Subcutaneous abdominal adipose tissue (tissue), 5 donors: ENCODE results near the gene ENPP4.

Experiments used
- H3K27ac ChIP-seq: one replicate; pipeline ENCODE4 v1.7.0; 2013; ENCODE audit warnings: low read depth, mild to moderate bottlenecking, inconsistent platforms, low read length, moderate library complexity
- H3K27me3 ChIP-seq, 5 donors: one replicate each; pipeline ENCODE4 v1.7.0; 2013; ENCODE audit warnings: low read length in 5 of 5, inconsistent platforms in 1 of 5; ENCODE audit not compliant: control insufficient read depth in 5 of 5, insufficient read depth in 4 of 5
- H3K36me3 ChIP-seq, 5 donors: one replicate each; pipeline ENCODE4 v1.7.0; 2013; ENCODE audit warnings: low read length in 5 of 5; ENCODE audit not compliant: control insufficient read depth in 5 of 5, insufficient read depth in 5 of 5
- H3K4me1 ChIP-seq, 5 donors: one replicate each; pipeline ENCODE4 v1.7.0; 2013; ENCODE audit warnings: low read length in 5 of 5, mild to moderate bottlenecking in 3 of 5, moderate library complexity in 1 of 5; ENCODE audit not compliant: control insufficient read depth in 5 of 5, insufficient read depth in 5 of 5
- H3K4me3 ChIP-seq, 5 donors: one replicate each; pipeline ENCODE4 v1.7.0; 2013; ENCODE audit warnings: low read length in 5 of 5, low read depth in 1 of 5
- H3K9ac ChIP-seq, 5 donors: one replicate each; pipeline ENCODE4 v1.7.0; 2013; ENCODE audit warnings: low read length in 5 of 5, mild to moderate bottlenecking in 4 of 5, moderate library complexity in 3 of 5
- H3K9me3 ChIP-seq, 5 donors: one replicate each; pipeline ENCODE4 v1.7.0; 2013; ENCODE audit warnings: low read length in 5 of 5; ENCODE audit not compliant: control insufficient read depth in 5 of 5
- donor health status: healthy.
- donor health status: healthy.
- donor health status: healthy.
- donor health status: healthy.
- donor health status: healthy.

ENPP4 gene

GRCh38 chr6:46189726-46190125, 59.9 kb downstream of the ENPP4 start:
- Histone ChIP-seq H3K36me3 (no peaks in the 10 kb centered on the region), H3K9ac (no peak overlapping the region), H3K4me1 (peaks cover 0 to 9% (median 5%) of the 10 kb centered on the region in 5 donors), H3K9me3 (no peaks in the 10 kb centered on the region), H3K27me3 (no peaks in the 10 kb centered on the region), H3K4me3 (no peak overlapping the region), H3K27ac (no peak overlapping the region)

GRCh38 chr6:46190889-46191288, 61.1 kb downstream of the ENPP4 start:
- Histone ChIP-seq H3K27ac (no peak overlapping the region), H3K9ac (no peak overlapping the region), H3K36me3 (no peaks in the 10 kb centered on the region), H3K4me1 (peaks cover 0 to 9% (median 0%) of the 10 kb centered on the region in 5 donors), H3K27me3 (no peaks in the 10 kb centered on the region), H3K9me3 (no peaks in the 10 kb centered on the region), H3K4me3 (no peak overlapping the region)

GRCh38 chr6:46191961-46192360, 62.2 kb downstream of the ENPP4 start:
- no peak overlapping the region for H3K4me3 ChIP-seq
- H3K27me3 ChIP-seq = no peaks in the 10 kb centered on the region
- H3K36me3 ChIP-seq = no peaks in the 10 kb centered on the region
- H3K4me1 ChIP-seq = peaks cover 0 to 4% (median 0%) of the 10 kb centered on the region in 5 donors
- peak overlapping the region in 1 of 5 donors; percentile 20 for H3K9ac ChIP-seq
- no peaks in the 10 kb centered on the region for H3K9me3 ChIP-seq
- H3K27ac ChIP-seq = no peak overlapping the region
